ENCODE results near the gene SIGLEC12.
A peak's percentile ranks its signal among the peaks of the same experiment; 100 is the strongest.
"Not testable (repeated sequence)": the region's sequence is repeated elsewhere in the genome, so short reads cannot be mapped to it uniquely, and the experiment has no call there.

The SIGLEC12 gene

DNA sequence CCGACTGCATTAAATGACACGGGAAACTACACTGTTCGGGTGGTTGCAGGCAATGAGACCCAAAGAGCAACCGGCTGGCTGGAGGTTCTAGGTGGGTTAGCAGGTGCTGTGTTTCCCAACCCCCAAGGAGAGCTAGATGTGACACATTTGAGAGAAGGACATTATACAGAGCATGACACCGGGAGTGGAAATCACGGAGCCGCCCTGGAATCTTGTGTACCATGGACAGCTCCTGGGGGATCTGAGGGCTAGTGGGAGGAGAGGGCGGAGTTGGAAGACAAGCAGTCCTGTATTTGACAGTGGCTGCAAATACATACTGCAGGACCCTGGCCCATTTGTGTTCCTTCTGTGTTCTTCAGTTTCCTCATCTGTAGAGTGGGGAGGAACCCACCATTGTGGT is 21.0 kb downstream of the SIGLEC12 start:
- DNase-seq (ENCODE audit: low spot score), result no peak

DNA sequence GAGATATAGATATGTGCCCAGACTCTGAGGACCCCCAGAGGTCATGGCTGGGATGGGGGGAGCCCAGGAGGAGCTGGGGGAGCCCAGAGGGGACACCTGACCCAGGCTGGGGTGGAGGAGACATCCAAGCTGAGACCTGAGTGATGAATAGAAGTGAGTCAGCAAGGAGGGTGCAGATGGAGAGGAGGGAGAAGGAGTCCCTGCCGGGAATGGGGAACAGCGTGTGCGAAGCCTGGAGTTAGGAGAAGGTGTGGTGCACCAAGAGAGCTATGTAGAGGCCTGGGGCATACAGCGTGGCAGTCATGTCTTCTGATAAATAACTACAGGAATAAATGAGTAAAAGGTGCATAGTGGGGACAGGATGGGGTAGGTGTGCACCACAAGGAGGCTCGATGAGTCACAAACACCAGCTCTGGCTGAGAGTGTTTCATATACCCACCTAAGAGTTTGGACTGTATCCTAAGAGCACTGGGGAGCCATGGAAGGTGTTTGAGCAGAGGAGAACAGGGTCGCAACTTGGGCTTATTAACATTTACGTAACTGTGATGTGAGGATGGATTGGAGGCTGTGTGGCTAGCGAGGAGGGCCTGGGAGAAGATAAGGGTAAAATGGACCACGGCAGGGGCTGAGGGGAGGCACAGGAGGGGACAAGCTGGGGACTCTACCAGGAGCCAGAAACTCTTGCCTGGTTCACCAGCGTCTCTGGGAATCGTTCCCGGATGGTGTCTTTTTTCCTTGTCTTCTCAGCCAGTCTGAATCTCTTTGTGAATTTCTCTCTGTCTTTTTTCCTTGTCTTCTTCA is 21.9 kb downstream of the SIGLEC12 start:
- no peak for DNase-seq (ENCODE audit: low spot score)

DNA sequence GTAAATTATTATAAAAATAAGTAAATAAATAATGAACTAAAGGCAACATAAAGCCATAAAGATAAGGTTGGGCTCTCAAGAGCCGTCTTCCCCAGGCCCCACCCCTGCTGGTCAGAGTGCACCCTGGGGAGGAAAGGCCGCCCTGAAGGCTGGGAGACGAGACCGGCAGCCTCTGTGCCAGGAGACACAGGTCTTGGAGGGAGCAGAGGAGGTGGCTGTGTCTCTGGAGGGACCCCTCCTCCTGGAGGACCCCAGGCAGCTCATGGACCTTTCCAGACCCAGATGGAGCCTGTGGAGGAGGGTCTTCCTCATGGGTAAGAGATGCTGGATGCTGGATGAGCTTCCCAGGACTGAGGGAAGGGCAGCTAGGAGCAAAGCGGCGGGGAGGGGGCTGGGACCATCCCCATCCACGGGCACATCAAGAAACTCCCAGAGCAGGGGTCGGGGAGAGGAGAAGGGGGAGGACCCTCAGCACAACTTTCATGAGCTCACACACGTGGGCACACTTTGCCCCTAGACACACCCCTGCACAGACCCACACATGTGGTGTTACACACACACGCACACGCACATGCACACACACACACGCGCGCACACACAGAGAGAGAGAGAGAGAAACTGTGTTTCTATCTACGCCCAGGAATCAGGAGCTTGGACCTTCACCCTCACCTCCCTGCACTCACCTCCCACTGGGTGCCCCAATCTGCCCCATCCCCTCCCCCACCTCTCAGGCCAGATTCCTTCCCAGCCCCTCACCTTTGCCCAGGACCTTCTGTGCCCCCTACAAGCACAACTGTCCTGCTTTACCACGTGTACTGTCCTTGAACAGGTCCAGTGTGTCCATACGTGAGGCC is 23.0 kb downstream of the SIGLEC12 start, which contains the start of gene CEACAM18:
TSS of gene CEACAM18 (plus strand) at position 159 of the 854 bp plus-strand sequence.
- no peak for DNase-seq (ENCODE audit: low spot score)

DNA sequence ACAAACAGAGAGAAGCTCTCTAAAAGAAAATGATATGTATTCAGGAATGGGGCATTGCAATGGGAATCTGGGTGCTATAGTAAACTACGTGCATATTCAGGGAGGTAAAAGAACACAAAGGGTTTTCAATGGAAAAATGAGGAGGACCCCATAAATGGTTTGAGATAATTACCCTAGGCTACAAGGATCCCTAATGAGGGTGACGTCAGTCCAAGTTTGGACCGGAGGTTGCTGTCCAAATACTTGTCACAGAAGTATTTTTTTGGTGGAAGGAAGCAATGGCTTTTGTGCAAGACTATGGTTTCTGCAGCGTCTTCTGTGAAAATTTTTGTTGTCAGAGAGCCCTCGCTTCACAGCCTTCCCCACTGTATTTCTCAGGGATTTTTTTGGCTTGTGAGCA is 24.3 kb downstream of the SIGLEC12 start:
- no peak for DNase-seq (ENCODE audit: low spot score)

DNA sequence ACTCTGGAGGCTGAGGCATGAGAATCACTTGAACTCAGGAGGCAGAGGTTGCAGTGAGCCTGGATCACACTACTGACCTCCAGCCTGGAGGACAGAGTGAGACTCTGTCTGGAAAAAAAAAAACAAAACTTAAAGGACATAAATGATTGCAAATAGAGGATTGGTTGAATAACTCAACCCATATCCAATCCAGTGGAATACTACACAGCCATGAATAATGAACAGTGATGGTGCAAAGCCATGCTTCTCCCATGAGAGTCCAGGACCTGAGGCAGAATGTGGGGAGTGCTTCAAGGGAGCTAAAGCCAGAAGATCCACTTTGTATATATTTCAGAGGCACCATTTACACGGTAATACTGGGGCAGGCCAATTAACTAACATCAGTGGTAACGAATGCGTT is 25.4 kb downstream of the SIGLEC12 start:
- DNase-seq (ENCODE audit: low spot score), result no peak

DNA sequence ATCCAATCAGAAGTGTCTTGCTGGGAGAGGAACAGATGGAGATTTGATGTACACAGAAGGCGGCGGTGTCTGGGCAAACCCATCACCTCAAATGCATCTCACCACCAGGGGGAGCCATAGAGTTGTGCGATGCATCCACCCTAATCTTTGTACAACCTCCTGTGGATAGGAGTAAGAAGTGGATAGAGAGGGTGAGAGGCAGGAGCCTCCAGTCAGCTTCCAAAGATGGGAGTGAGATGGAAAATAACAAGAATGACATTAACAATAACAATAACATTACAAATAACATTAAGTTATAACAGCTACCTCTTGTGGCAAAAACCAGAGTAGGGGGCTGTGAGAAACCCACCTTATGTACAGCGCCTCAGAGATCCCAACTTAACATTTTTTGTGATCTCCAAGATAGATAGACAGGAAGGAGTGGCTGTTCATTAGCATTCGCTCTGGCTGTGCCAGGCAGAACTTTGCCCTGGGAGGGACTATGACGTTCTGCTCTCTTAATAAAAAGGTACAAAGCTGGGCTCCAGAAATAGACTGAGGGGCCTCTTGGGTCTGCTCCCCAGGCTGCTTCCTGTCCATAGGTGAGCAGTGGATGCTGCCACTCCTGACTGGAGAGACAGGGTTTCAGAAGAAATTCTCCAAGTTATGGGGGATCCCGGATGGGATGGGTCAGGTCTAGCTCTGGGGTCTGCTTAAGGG is 28.4 kb downstream of the SIGLEC12 start:
- peak; percentile 80 for DNase-seq (ENCODE audit: low spot score)

DNA sequence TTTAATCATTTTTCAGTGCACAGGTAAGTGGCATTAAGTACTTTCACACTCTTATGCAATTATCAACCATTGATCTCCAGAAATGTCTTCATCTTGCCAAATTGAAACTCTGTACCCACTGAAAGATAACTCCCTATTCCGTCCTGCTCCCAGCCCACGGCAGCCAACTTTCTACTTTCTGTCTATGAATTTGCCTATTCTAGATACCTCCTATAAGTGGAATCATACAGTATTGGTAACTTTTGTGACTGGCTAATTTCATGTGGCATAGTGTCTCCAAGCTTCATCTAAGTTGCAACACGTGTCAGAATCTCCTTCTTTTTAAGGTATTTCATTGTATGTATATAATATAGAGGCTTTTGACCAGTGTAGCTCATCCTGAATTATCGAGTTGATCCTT is 29.0 kb downstream of the SIGLEC12 start:
- DNase-seq (ENCODE audit: low spot score), result no peak

DNA sequence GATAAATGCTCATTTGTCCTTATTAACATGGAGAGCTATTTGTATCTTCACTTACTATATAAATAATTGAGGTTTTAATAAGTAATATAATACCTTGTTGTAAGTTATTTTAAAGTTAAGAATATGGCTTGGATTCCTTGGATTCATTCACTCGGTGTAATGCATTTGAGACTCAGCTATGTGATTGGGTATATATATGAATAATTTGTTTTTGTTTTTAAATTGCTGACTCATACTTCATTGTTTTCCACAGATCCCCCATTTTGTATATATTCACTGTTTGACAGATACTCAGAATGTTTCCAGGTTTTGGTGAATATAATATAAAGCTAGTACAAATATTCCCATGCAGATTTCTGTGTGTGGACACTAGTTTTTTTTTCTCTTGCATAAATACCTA is 30.1 kb downstream of the SIGLEC12 start:
- no peak for DNase-seq (ENCODE audit: low spot score)

DNA sequence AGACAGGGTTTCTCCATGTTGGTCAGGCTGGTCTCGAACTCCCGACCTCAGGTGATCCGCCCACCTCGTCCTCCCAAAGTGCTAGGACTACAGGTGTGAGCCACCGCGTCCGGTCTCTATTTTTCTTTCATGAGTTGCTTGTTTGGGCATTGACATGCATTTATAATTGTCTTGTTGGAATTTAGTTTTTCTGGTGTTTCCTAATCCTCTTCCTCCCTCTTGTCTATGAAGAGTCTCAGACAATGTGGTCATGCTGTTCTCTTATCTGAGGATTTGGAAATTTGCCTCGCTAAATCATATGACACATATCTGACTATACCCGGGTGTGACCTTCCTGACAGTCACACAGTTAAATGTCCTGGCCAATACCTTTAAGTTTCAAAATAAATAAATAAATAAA is 30.6 kb downstream of the SIGLEC12 start:
- DNase-seq (ENCODE audit: low spot score), result no peak

DNA sequence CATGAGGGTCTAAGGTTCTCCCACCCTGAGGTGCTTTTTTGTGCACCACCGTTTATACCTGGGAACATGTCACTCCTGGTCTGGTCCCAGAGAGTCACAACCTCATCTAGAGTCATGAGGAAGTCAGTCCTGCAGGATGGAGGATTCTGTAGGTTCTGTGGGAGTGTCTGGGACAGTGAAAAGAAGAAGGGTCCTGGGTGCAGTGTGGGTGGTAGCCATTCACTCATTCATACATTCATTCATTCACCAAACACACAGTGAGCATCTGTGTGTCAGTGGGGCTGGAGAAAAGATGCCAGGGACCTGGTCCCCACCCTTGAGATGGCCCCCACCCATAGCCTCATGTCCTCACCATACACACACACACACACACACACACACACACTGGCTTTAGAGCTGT is 32.0 kb downstream of the SIGLEC12 start:
- DNase-seq (ENCODE audit: low spot score), result no peak

DNA sequence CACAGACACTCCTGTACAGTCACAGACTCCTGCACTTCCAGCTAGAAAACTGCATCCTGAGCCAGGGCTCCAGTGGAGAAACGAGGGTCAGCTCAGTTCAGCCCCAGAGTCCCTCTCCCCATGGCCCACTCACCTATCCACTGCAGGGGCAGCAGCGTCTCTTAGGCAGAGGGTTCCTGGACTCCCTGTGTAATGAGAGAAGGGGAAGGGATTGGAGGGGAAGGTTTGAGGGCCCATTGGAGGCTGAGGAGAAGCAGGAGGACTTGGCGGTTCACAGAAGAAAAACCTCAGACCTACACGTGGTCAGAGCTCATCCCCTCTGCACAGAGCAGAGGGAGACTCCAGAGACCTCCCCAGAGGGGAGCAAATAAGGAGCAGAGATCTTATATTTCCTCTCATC is 32.4 kb downstream of the SIGLEC12 start:
- no peak for DNase-seq (ENCODE audit: low spot score)

DNA sequence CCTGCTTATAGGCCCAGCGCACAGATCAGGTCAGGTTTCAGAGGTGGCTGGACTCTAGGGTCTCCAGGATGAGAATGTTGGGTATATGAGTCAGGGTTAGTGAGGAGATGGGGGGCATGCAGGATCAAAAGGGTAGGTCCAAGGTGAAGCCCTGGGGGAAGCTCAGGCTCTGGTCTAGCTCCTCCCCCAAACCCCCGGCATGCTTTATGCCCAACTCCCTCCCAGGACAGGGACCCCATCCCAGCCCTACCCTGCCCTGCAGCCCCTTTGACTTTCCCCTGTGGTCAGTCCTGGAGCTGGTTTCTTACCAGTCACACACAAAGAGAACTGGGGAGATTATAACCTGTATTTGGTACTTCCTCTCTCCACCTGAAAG is 33.1 kb downstream of the SIGLEC12 start:
- DNase-seq (ENCODE audit: low spot score), result no peak

DNA sequence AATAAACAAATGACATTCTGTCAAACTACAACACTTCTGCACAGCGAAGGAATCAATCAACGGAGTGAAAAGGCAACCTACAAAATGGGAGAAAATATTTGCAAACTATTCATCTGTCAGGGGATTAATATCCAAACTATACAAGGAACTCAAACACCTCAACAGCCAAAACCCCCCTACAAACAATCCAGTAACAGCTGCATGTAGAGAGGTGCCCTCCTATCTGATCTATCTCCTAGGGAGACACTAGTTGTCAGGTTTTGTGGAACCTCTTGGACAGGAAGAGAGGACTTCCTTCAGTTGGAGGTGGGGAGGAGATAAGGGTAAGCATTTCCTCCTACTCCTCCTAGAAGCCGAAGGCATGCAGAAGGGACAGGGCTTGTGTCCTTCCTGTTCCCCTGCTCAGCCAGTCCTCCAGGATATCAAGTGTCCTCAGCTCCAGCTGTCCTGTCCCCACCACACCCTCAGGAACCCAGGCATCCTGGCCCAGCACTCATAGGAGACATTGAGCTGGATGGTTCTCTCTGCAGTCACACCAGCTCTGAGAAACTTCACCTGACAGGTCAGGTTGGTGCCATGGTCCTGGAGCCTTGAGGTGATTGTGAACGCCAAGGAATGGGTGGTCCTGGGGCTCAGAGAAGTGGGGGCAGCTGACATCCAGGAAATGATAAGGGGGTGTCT is 33.6 kb downstream of the SIGLEC12 start:
- DNase-seq (ENCODE audit: low spot score), result no peak

DNA sequence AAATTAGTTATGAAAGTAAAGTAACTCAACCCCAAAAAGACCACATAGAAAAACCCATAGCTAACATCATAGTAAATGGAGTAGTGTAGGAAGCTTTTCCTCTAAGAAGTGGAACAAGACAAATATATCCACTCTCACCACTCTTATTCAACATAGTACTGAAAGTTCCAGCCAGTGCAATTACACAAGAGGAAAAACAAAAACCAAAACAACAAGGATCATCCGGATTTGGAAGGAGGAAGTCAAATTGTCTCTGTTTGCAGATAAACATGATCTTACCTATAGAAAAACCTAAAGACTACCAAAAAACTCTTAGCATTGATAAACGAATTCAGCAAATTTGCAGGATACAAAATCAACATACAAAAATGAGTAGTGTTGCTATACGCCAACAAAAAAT is 34.9 kb downstream of the SIGLEC12 start:
- DNase-seq (ENCODE audit: low spot score), result no peak

DNA sequence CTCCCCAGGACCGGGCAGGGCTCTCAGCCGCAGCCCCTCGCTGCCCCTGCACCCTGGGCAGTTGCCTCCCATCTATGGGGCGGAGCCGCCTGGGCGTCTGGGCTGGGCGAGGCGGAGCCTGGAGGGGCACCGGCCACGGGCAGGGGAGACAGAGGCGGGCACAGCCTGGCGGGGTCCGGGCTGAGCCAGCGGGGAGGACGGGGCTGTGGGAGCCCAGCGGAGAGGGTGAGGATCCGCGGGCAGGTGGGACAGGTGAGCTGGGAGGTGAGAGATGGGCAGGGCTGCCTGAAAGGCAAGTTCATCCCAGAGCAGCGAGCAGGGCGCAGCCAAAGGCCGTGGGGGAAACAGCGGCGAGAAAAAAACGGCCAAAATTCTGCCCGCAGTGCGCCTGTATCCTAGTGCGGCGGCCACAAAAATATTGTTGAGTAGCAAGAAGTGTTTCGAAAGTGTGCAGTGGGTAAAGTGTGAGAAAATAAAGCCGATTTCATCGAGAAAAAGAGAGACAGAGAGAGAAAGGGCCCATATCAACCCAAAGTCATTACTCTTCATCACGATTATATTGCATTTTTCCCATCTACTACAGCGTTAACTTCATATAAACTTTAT is 37.5 kb downstream of the SIGLEC12 start:
- not testable (repeated sequence) for DNase-seq (ENCODE audit: low spot score)

DNA sequence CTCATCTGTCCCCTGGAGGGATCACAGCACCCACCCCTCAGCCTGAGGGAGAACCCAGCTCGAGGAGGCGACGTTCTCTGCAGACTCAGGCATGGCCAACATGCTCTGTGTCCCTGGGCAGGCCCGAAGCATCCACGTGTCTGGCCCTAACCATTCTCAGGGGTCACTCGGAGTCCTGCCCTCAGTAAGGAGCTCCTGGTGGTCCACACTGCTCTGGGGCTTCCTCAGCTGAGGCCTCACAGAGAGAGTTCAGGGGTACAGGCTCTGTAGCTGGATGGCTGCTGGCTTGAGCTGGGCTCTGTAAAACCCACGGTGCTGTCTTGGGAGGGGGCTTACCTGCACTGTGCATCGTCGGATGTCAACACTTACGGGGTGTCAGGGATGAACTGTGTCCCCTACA is 38.9 kb downstream of the SIGLEC12 start:
- DNase-seq (ENCODE audit: low spot score), result no peak

DNA sequence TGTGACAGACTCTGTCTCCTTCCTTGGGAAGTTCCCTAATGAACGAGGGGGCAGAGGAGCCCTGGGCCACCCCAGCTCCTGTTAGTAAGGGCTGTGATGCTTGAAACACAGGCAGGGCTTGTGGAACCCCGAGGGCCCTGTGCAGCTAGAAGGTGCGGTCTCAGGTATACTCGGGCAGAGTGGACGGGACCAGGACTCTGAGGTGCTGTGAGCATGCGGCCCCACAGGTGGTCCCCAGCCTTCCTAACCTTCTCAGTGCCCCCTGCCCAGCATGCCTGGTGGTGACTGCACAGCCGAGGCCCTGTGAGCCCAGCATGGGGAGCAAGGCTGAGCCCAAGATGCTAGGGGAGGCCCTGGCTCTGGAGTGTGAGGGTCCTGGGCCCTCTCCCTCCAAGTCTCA is 39.3 kb downstream of the SIGLEC12 start:
- DNase-seq (ENCODE audit: low spot score), result no peak

DNA sequence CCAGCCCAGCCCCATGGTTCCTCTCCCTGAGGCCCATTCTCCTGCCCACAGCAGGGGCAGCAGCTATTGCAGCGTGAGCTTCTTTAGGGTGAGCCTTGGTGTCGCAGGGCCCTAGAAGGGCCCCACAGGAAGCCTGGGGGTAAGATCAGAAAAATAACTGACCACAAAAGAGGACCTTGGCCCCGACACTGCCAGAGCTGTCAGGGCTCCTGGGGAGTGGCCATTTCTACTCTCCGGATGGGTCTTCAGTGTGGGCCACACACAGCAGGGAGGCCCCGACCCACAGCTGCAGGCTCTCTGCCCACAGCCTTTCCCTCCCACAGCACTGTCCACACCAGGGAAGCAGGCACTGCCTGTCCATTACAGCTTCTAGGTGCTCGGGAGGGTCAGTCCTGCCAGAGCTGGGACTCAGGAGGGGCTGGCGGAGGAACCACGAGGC is 39.9 kb downstream of the SIGLEC12 start:
- no peak for DNase-seq (ENCODE audit: low spot score)

DNA sequence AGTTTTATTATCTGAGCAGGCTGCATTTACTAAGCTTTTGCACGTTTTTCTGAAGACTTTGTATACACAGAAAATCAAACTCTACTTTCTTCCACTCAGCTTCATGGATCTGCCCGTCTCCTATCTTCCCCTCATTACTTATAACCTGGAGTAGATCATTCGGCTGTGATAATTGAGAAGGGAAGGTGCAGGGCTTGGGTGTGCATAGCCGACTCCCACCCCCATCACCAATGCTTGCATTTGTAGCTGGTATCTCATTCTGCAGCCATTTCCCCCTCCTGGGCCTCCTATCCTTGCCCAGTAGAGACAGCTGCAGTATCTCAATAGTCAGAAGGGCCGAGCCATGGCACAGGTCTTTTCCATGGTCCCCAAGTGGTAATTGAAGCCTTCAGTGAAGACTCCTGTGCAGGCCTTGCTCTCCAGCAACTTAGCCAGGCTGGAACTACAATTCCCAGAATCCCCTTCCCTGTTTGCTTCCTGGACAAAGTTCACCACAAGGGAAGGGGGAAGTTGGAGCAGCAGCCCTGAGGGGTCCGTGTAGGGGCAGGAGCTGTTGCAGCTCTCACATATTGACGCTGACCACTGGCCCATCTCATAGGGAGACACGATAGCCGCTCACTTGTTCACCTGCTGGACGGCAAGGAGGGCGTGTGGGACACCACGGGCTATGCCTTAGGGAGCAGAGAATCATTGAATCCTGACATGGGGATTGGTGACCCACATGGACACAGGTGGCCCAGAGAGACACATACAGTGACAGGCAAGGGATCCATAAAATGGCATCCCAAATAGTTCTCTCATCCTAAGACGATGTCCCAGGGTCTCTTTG is 41.2 kb downstream of the SIGLEC12 start:
- DNase-seq (ENCODE audit: low spot score), result no peak

DNA sequence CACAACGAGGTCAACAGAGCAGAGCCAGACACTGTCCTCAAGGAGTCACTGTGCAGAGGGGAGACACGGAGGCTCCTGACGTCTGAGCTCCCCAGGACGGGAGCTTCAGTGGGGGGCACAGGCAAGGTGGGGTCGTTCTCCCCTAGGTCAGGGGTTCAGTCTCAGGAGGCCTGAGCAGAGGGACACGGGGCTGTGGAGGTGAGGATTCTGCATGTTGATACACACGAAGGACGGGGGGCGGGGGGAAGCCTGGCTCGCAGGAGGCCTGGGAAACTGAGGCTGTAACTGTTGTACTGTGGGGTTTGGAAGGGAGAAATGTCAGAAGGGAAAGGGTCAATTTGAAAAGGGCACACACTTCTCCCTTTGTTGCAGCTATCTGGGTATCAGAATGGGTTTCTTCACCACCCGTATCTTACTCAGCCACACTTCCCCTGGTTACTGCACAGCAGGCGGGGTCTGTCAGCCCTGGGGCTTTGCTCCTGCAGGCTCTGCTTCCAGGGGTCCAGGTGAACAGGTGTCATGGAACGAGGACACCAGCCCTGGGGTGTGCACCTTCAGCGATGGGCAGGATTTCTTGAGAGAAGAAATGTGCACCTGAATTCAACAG is 42.6 kb downstream of the SIGLEC12 start:
- no peak for DNase-seq (ENCODE audit: low spot score)
